ENCODE data around the gene ARHGDIB. TPM values are rescaled to one million over a fixed set of nuclear protein-coding genes. Genes with fewer than 3 reads are reported as not detected.

ARHGDIB gene
- total RNA-seq, 2 experiments from 2014 or later, result 569 to 737 TPM

GRCh38 chr12:14965221-14965620 is 3.8 kb upstream of the ARHGDIB start:
- no peaks in the 10 kb centered on the region for H4K20me1 ChIP-seq (ENCODE audit: insufficient read depth, low read length)
- no TSS peak for BruUV-seq (replicated peaks)
- H3K9me3 ChIP-seq (ENCODE audit: low read length), result no peaks in the 10 kb centered on the region
- no peak for TF ChIP-seq EZH2phosphoT487 (IDR thresholded peaks at IDR 0.05; ENCODE audit: borderline replicate concordance, low read depth, low read length)
- TF ChIP-seq, protein P1, sequence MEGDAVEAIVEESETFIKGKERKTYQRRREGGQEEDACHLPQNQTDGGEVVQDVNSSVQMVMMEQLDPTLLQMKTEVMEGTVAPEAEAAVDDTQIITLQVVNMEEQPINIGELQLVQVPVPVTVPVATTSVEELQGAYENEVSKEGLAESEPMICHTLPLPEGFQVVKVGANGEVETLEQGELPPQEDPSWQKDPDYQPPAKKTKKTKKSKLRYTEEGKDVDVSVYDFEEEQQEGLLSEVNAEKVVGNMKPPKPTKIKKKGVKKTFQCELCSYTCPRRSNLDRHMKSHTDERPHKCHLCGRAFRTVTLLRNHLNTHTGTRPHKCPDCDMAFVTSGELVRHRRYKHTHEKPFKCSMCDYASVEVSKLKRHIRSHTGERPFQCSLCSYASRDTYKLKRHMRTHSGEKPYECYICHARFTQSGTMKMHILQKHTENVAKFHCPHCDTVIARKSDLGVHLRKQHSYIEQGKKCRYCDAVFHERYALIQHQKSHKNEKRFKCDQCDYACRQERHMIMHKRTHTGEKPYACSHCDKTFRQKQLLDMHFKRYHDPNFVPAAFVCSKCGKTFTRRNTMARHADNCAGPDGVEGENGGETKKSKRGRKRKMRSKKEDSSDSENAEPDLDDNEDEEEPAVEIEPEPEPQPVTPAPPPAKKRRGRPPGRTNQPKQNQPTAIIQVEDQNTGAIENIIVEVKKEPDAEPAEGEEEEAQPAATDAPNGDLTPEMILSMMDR (conservative IDR thresholded peaks at IDR 0.05; ENCODE audit: low read length), result no peak
- ChIA-PET POLR2A (interaction anchor here (0.6 to 1.7 kb wide), 6 partner anchors 8 to 706 kb away, joined by 3 to 8 read pairs (median 3); no protein-coding TSS in a partner anchor), CTCF (ENCODE audit: unreplicated experiment) (no interaction called here)
- peaks cover 1% of the 10 kb centered on the region for H3K36me3 ChIP-seq (ENCODE audit: insufficient read depth, low read length)
- no peak overlapping the region for H3K4me2 ChIP-seq (ENCODE audit: low read length)
- no peak overlapping the region for H3K4me3 ChIP-seq (ENCODE audit: low read depth, low read length, poor library complexity, severe bottlenecking)
- peaks cover 12% of the 10 kb centered on the region for H3K79me2 ChIP-seq (ENCODE audit: insufficient read depth, low read depth, low read length)
- DNase-seq (ENCODE audit: low spot score), result no peak
- H2AFZ ChIP-seq (ENCODE audit: low read length), result no peak overlapping the region; the same call in 1 of the 2 replicates
- H3K9me2 ChIP-seq (ENCODE audit: insufficient read depth, low read length), result no peaks in the 10 kb centered on the region
- H3K4me1 ChIP-seq (ENCODE audit: insufficient read depth, low read length, poor library complexity, severe bottlenecking), result peaks cover 20% of the 10 kb centered on the region
- intact Hi-C loops (cut with micrococcal nuclease; ENCODE audit: unreplicated experiment), result loop anchor here (10.0 kb wide), 1 partner anchor 350 kb away; no protein-coding TSS in a partner anchor
- no peak overlapping the region for H3K27ac ChIP-seq (ENCODE audit: low read depth, low read length, poor library complexity, severe bottlenecking)

DNA sequence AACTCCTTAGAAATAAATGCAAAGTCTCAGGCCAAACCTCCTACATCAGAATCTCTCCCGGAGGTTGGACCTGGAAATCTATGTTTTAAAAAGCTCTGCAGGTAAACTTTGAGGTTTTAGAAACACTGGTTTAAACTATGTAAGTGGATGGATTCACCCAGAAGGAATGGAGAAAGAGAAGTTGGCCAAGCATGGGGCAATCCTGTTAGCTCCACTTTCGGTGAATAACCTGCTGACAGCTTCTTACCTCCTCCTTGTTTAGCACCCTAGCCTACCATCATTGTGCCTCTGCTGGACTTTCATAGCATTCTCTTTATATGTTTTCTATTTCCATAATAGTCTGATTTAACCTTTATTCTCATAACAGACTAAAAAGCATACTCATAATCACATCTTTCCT is 3.0 kb upstream of the ARHGDIB start:
- no peak for TF ChIP-seq EZH2phosphoT487 (IDR thresholded peaks at IDR 0.05; ENCODE audit: borderline replicate concordance, low read depth, low read length)
- TF ChIP-seq, protein P1 (conservative IDR thresholded peaks at IDR 0.05; ENCODE audit: low read length), result no peak
- peaks cover 6% of the 10 kb centered on the region; the same call in 1 of the 2 replicates for H4K20me1 ChIP-seq (ENCODE audit: insufficient read depth, low read length)
- H3K9me2 ChIP-seq (ENCODE audit: insufficient read depth, low read length), result no peaks in the 10 kb centered on the region
- peaks cover 9% of the 10 kb centered on the region for H3K36me3 ChIP-seq (ENCODE audit: insufficient read depth, low read length)
- BruUV-seq (replicated peaks), result no TSS peak
- 0 out of 2 replicates have a peak overlapping the region, but pooled peaks have one; percentile 94 for H3K4me2 ChIP-seq (ENCODE audit: low read length)
- H2AFZ ChIP-seq (ENCODE audit: low read length), result peak overlapping the region; percentile 46; the same call in 1 of the 2 replicates
- peaks cover 20% of the 10 kb centered on the region for H3K79me2 ChIP-seq (ENCODE audit: insufficient read depth, low read depth, low read length)
- H3K4me1 ChIP-seq (ENCODE audit: insufficient read depth, low read length, poor library complexity, severe bottlenecking), result peaks cover 20% of the 10 kb centered on the region
- CTCF ChIA-PET (ENCODE audit: unreplicated experiment), result no interaction called here
- no peak overlapping the region for H3K4me3 ChIP-seq (ENCODE audit: low read depth, low read length, poor library complexity, severe bottlenecking)
- intact Hi-C loops (cut with micrococcal nuclease; ENCODE audit: unreplicated experiment), result loop anchor here (5.0 to 10.0 kb wide), 2 partner anchors 350 to 807 kb away; no protein-coding TSS in a partner anchor
- H3K27ac ChIP-seq (ENCODE audit: low read depth, low read length, poor library complexity, severe bottlenecking), result peak overlapping the region; percentile 97
- POLR2A ChIA-PET, result interaction anchor here (0.6 to 1.2 kb wide), 7 partner anchors 9 to 22 kb away, joined by 3 to 5 read pairs (median 3); no protein-coding TSS in a partner anchor
- DNase-seq (ENCODE audit: low spot score), result no peak
- no peaks in the 10 kb centered on the region for H3K9me3 ChIP-seq (ENCODE audit: low read length)

GRCh38 chr12:14963520-14963919 is 2.1 kb upstream of the ARHGDIB start:
- no peak for TF ChIP-seq EZH2phosphoT487 (IDR thresholded peaks at IDR 0.05; ENCODE audit: borderline replicate concordance, low read depth, low read length)
- TF ChIP-seq, protein P1 (conservative IDR thresholded peaks at IDR 0.05; ENCODE audit: low read length), result no peak
- H4K20me1 ChIP-seq (ENCODE audit: insufficient read depth, low read length), result peaks cover 13% of the 10 kb centered on the region; the same call in 1 of the 2 replicates
- CTCF ChIA-PET (ENCODE audit: unreplicated experiment), result no interaction called here
- peak overlapping the region; percentile 94 for H3K4me2 ChIP-seq (ENCODE audit: low read length)
- no peaks in the 10 kb centered on the region for H3K9me2 ChIP-seq (ENCODE audit: insufficient read depth, low read length)
- H3K4me1 ChIP-seq (ENCODE audit: insufficient read depth, low read length, poor library complexity, severe bottlenecking), result peaks cover 26% of the 10 kb centered on the region
- no peaks in the 10 kb centered on the region for H3K9me3 ChIP-seq (ENCODE audit: low read length)
- DNase-seq (ENCODE audit: low spot score), result no peak
- POLR2A ChIA-PET, result interaction anchor here (0.6 to 5.0 kb wide), 7 partner anchors 9 to 545 kb away, joined by 3 to 36 read pairs (median 3); partner anchors contain the start of gene PDE6H
- H3K27ac ChIP-seq (ENCODE audit: low read depth, low read length, poor library complexity, severe bottlenecking), result peak overlapping the region; percentile 97
- BruUV-seq (replicated peaks), result no TSS peak
- H3K79me2 ChIP-seq (ENCODE audit: insufficient read depth, low read depth, low read length), result peaks cover 29% of the 10 kb centered on the region
- intact Hi-C loops (cut with micrococcal nuclease; ENCODE audit: unreplicated experiment), result loop anchor here (5.0 to 10.0 kb wide), 2 partner anchors 349 to 806 kb away; no protein-coding TSS in a partner anchor
- H2AFZ ChIP-seq (ENCODE audit: low read length), result peak overlapping the region; percentile 87; the same call in 1 of the 2 replicates
- H3K4me3 ChIP-seq (ENCODE audit: low read depth, low read length, poor library complexity, severe bottlenecking), result peak overlapping the region; percentile 72
- peaks cover 18% of the 10 kb centered on the region for H3K36me3 ChIP-seq (ENCODE audit: insufficient read depth, low read length)

Data from OCI-LY7 (cell line).